ENCODE results near the gene DNPEP.

DNPEP gene

GRCh38 chr2:219428469-219428868, 40.8 kb upstream of the DNPEP start:
- Histone ChIP-seq H3K27ac (ENCODE audit: low read depth, low read length) (no peak overlapping the region), H3K4me1 (ENCODE audit: control insufficient read depth, insufficient read depth, low read length) (no peaks in the 10 kb centered on the region), H3K9me3 (ENCODE audit: control insufficient read depth, insufficient read depth, low read length) (no peaks in the 10 kb centered on the region), H3K9ac (ENCODE audit: low read depth, low read length) (no peak overlapping the region), H3K36me3 (ENCODE audit: control insufficient read depth, insufficient read depth, low read length) (no peaks in the 10 kb centered on the region), H3K4me3 (ENCODE audit: low read depth, low read length) (no peak overlapping the region), H3K27me3 (ENCODE audit: control insufficient read depth, insufficient read depth, low read length) (no peaks in the 10 kb centered on the region)

GRCh38 chr2:219426534-219427136, 38.9 kb upstream of the DNPEP start:
- no peaks in the 10 kb centered on the region for H3K27me3 ChIP-seq (ENCODE audit: control insufficient read depth, insufficient read depth, low read length)

GRCh38 chr2:219426068-219426443, 38.3 kb upstream of the DNPEP start:
- no peak overlapping the region for H3K9ac ChIP-seq (ENCODE audit: low read depth, low read length)
- no peak overlapping the region for H3K27ac ChIP-seq (ENCODE audit: low read depth, low read length)
- H3K27me3 ChIP-seq (ENCODE audit: control insufficient read depth, insufficient read depth, low read length): no peaks in the 10 kb centered on the region
- H3K36me3 ChIP-seq (ENCODE audit: control insufficient read depth, insufficient read depth, low read length): no peaks in the 10 kb centered on the region
- no peaks in the 10 kb centered on the region for H3K9me3 ChIP-seq (ENCODE audit: control insufficient read depth, insufficient read depth, low read length)
- H3K4me3 ChIP-seq (ENCODE audit: low read depth, low read length): no peak overlapping the region
- no peaks in the 10 kb centered on the region for H3K4me1 ChIP-seq (ENCODE audit: control insufficient read depth, insufficient read depth, low read length)

More at GRCh38 chr2:219426534-219427136, 38.9 kb upstream of the DNPEP start:
- Histone ChIP-seq H3K4me3 (ENCODE audit: low read depth, low read length) (no peak overlapping the region), H3K27ac (ENCODE audit: low read depth, low read length) (no peak overlapping the region), H3K9me3 (ENCODE audit: control insufficient read depth, insufficient read depth, low read length) (no peaks in the 10 kb centered on the region), H3K36me3 (ENCODE audit: control insufficient read depth, insufficient read depth, low read length) (no peaks in the 10 kb centered on the region), H3K4me1 (ENCODE audit: control insufficient read depth, insufficient read depth, low read length) (no peaks in the 10 kb centered on the region), H3K9ac (ENCODE audit: low read depth, low read length) (no peak overlapping the region)

- Histone ChIP-seq H3K36me3 (ENCODE audit: control insufficient read depth, insufficient read depth, low read length) (no peaks in the 10 kb centered on the region), H3K27me3 (ENCODE audit: control insufficient read depth, insufficient read depth, low read length) (peaks cover 5% of the 10 kb centered on the region), H3K4me3 (ENCODE audit: low read depth, low read length) (no peak overlapping the region), H3K9ac (ENCODE audit: low read depth, low read length) (no peak overlapping the region), H3K4me1 (ENCODE audit: control insufficient read depth, insufficient read depth, low read length) (no peaks in the 10 kb centered on the region), H3K9me3 (ENCODE audit: control insufficient read depth, insufficient read depth, low read length) (no peaks in the 10 kb centered on the region), H3K27ac (ENCODE audit: low read depth, low read length) (no peak overlapping the region)
Observed at GRCh38 chr2:219425238-219426067, 37.7 kb upstream of the DNPEP start.

- Histone ChIP-seq H3K4me1 (ENCODE audit: control insufficient read depth, insufficient read depth, low read length) (no peaks in the 10 kb centered on the region; the same call in 1 of the 2 replicates), H3K9me3 (ENCODE audit: control insufficient read depth, insufficient read depth, low read length) (no peaks in the 10 kb centered on the region), H3K27ac (ENCODE audit: low read depth, low read length) (no peak overlapping the region), H3K9ac (ENCODE audit: low read depth, low read length) (no peak overlapping the region), H3K4me3 (ENCODE audit: low read depth, low read length) (no peak overlapping the region), H3K36me3 (ENCODE audit: control insufficient read depth, insufficient read depth, low read length) (no peaks in the 10 kb centered on the region), H3K27me3 (ENCODE audit: control insufficient read depth, insufficient read depth, low read length) (peaks cover 21% of the 10 kb centered on the region)
Observed at GRCh38 chr2:219423652-219424377, 36.1 kb upstream of the DNPEP start.

GRCh38 chr2:219422952-219423534, 35.3 kb upstream of the DNPEP start:
- no peak overlapping the region for H3K9ac ChIP-seq (ENCODE audit: low read depth, low read length)
- no peaks in the 10 kb centered on the region for H3K9me3 ChIP-seq (ENCODE audit: control insufficient read depth, insufficient read depth, low read length)
- peaks cover 29% of the 10 kb centered on the region for H3K27me3 ChIP-seq (ENCODE audit: control insufficient read depth, insufficient read depth, low read length)
- H3K36me3 ChIP-seq (ENCODE audit: control insufficient read depth, insufficient read depth, low read length): no peaks in the 10 kb centered on the region
- no peak overlapping the region for H3K27ac ChIP-seq (ENCODE audit: low read depth, low read length)
- H3K4me3 ChIP-seq (ENCODE audit: low read depth, low read length): no peak overlapping the region
- H3K4me1 ChIP-seq (ENCODE audit: control insufficient read depth, insufficient read depth, low read length): no peaks in the 10 kb centered on the region; the same call in 1 of the 2 replicates

- no peaks in the 10 kb centered on the region for H3K36me3 ChIP-seq (ENCODE audit: control insufficient read depth, insufficient read depth, low read length)
- no peaks in the 10 kb centered on the region for H3K9me3 ChIP-seq (ENCODE audit: control insufficient read depth, insufficient read depth, low read length)
- H3K4me1 ChIP-seq (ENCODE audit: control insufficient read depth, insufficient read depth, low read length): peaks cover 7% of the 10 kb centered on the region
- no peak overlapping the region for H3K4me3 ChIP-seq (ENCODE audit: low read depth, low read length)
- no peak overlapping the region for H3K9ac ChIP-seq (ENCODE audit: low read depth, low read length)
- H3K27ac ChIP-seq (ENCODE audit: low read depth, low read length): no peak overlapping the region
- H3K27me3 ChIP-seq (ENCODE audit: control insufficient read depth, insufficient read depth, low read length): peaks cover 32% of the 10 kb centered on the region
Observed at GRCh38 chr2:219421323-219421722, 33.6 kb upstream of the DNPEP start.

GRCh38 chr2:219420687-219421086, 33.0 kb upstream of the DNPEP start:
- Histone ChIP-seq H3K4me1 (ENCODE audit: control insufficient read depth, insufficient read depth, low read length) (peaks cover 13% of the 10 kb centered on the region), H3K4me3 (ENCODE audit: low read depth, low read length) (no peak overlapping the region), H3K36me3 (ENCODE audit: control insufficient read depth, insufficient read depth, low read length) (no peaks in the 10 kb centered on the region), H3K27me3 (ENCODE audit: control insufficient read depth, insufficient read depth, low read length) (peaks cover 32% of the 10 kb centered on the region), H3K9ac (ENCODE audit: low read depth, low read length) (no peak overlapping the region), H3K9me3 (ENCODE audit: control insufficient read depth, insufficient read depth, low read length) (no peaks in the 10 kb centered on the region), H3K27ac (ENCODE audit: low read depth, low read length) (no peak overlapping the region)

- Histone ChIP-seq H3K27me3 (ENCODE audit: control insufficient read depth, insufficient read depth, low read length) (peaks cover 32% of the 10 kb centered on the region), H3K4me3 (ENCODE audit: low read depth, low read length) (no peak overlapping the region), H3K27ac (ENCODE audit: low read depth, low read length) (no peak overlapping the region), H3K9ac (ENCODE audit: low read depth, low read length) (no peak overlapping the region), H3K9me3 (ENCODE audit: control insufficient read depth, insufficient read depth, low read length) (no peaks in the 10 kb centered on the region), H3K4me1 (ENCODE audit: control insufficient read depth, insufficient read depth, low read length) (peaks cover 17% of the 10 kb centered on the region), H3K36me3 (ENCODE audit: control insufficient read depth, insufficient read depth, low read length) (no peaks in the 10 kb centered on the region)
Observed at GRCh38 chr2:219419331-219420197, 31.9 kb upstream of the DNPEP start.

GRCh38 chr2:219419012-219419324, 31.3 kb upstream of the DNPEP start:
- Histone ChIP-seq H3K27ac (ENCODE audit: low read depth, low read length) (no peak overlapping the region), H3K4me3 (ENCODE audit: low read depth, low read length) (no peak overlapping the region), H3K9ac (ENCODE audit: low read depth, low read length) (no peak overlapping the region)

More at GRCh38 chr2:219419012-219419324, 31.3 kb upstream of the DNPEP start:
- peaks cover 17% of the 10 kb centered on the region for H3K4me1 ChIP-seq (ENCODE audit: control insufficient read depth, insufficient read depth, low read length)
- no peaks in the 10 kb centered on the region for H3K9me3 ChIP-seq (ENCODE audit: control insufficient read depth, insufficient read depth, low read length)
- H3K36me3 ChIP-seq (ENCODE audit: control insufficient read depth, insufficient read depth, low read length): no peaks in the 10 kb centered on the region
- peaks cover 32% of the 10 kb centered on the region for H3K27me3 ChIP-seq (ENCODE audit: control insufficient read depth, insufficient read depth, low read length)

Measured in HUES48 (cell line).